22Rv1 (cell line): ENCODE measurements around the gene MSH4.
"Not testable (repeated sequence)": the region's sequence is repeated elsewhere in the genome, so short reads cannot be mapped to it uniquely, and the experiment has no call there.

Experiments
- ZFX ChIP-seq: fragments of 450-650 bp; IDR thresholded peaks from 2 replicates; pipeline ENCODE4 v1.6.1; 2017; ENCODE audit warnings: antibody characterized with exemption, borderline replicate concordance
- TF ChIP-seq, protein P1 (sequence below): fragments of 450-650 bp; IDR thresholded peaks from 2 replicates; pipeline ENCODE4 v1.5.1; 2017; ENCODE audit warnings: mild to moderate bottlenecking

DNA sequence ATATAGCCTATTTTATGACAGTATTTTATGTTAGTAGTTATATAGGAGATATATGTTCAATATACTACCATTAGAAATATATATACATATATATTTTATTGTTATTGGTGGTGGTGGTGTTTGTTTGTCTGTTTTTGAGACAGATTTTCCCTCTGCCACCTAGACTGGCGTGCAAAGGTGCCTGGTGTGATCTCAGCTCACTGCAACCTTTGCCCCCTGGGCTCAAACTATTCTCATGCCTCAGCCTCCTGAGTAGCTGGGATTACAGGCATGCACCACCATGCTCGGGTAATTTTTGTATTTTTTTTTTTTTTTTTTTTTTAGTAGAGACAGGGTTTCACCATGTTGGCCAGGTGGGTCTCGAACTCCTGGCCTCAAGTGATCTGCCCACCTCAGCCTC lies 13.4 kb downstream of the MSH4 start:
- TF ChIP-seq, protein P1, sequence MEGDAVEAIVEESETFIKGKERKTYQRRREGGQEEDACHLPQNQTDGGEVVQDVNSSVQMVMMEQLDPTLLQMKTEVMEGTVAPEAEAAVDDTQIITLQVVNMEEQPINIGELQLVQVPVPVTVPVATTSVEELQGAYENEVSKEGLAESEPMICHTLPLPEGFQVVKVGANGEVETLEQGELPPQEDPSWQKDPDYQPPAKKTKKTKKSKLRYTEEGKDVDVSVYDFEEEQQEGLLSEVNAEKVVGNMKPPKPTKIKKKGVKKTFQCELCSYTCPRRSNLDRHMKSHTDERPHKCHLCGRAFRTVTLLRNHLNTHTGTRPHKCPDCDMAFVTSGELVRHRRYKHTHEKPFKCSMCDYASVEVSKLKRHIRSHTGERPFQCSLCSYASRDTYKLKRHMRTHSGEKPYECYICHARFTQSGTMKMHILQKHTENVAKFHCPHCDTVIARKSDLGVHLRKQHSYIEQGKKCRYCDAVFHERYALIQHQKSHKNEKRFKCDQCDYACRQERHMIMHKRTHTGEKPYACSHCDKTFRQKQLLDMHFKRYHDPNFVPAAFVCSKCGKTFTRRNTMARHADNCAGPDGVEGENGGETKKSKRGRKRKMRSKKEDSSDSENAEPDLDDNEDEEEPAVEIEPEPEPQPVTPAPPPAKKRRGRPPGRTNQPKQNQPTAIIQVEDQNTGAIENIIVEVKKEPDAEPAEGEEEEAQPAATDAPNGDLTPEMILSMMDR = not testable (repeated sequence)
- TF ChIP-seq ZFX = not testable (repeated sequence)
